NT2/D1 (cell line): ENCODE results near the gene CHI3L2.

Experiments
- SUZ12 ChIP-seq: IDR thresholded peaks from 2 replicates; pipeline ENCODE4 v1.6.1; 2011; ENCODE audit not compliant: insufficient read length, insufficient read depth; ENCODE audit errors: extremely low read depth
- YY1 ChIP-seq: IDR thresholded peaks from 2 replicates; pipeline ENCODE4 v1.6.1; 2011; ENCODE audit not compliant: insufficient read length, insufficient read depth

DNA sequence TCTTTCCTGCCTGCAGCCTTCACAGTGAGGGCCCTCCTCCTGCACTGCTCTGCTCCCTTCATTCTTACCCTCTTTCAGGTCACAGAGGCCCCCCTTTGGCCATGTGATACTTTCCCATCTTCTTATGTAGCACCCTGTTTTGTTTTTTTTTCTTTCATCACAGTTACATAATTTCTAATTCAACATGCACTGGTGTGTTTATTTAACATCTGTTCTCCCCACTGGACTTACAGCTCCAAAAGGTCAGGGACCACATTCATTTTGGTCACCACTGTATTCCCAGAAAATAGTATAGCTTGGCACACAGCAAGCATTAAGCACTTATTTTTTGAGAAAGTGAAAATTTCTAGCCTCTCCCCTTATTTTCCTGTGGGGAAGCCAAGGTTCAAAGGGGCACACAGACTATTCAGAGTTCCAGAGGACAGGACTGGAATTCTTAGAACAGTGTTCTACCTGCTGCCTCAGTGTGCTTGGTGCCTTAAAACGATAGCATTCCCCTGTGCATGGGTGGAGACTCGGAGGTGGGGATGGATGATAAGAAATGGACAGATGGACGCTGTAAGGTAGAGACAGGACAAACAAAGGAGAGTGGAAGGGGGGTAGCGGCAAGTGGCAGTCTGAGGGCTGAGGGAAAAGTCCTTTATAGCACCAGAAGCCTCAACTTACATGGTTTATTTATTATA, 32.4 kb upstream of the CHI3L2 start:
- no peak for TF ChIP-seq YY1
- no peak for TF ChIP-seq SUZ12
